ENCODE measurements around the gene PHC2. TPM values are rescaled to one million over a fixed set of nuclear protein-coding genes. Genes with fewer than 3 reads are reported as not detected.

The PHC2 gene
- total RNA-seq, 6 donors from 2014 or later = 103 to 173 (median 129) TPM

DNA sequence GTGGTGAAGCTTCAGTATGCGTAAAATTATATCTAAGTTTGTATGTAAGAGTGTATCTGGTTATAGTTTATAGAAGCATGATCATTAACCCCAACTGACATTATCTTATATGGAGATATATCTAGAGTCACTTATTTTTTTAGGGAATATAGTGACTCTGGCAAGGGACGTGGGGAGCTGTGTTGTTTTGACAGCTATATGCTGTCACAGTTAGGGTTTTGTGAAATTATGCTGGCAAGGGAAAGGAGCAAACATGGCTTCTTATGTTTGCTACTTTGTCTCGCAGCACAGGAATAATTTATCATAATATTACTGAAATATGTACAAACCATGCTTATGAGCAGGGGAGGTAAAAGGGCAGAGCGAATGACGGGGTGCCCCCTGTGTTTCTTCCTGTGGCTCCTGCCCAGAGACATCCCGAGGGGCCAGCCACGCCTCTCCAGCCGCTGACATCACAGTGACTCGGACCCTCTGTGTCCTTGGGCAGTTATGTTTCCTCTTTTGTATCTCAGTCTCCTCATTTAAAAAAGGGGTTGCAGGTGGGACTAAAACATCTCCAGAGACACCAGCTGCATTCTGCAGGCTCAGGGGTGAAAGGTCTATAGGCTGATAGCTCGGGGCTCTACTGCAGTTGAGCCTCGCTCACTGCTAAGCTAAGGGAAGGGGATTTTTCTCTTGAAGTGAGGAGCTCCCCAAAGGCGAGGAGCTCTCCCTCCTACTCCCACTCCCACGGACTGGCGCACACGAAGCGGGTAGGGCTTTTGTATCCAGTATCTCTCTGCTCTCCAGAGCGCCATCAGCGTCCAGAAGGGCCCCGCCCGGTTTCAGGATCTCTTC, 124.9 kb downstream of the PHC2 start:
- 58 to 64% methylated on average over 12 to 20 of the region's 20 CpGs for WGBS, 2 donors
- ATAC-seq (ENCODE audit: low FRiP score in 2 of 2) (no peak), DNase-seq (no peak)
- H3K27me3 ChIP-seq = peaks cover 0 to 10% (median 5%) of the 10 kb centered on the region in 4 donors
- H3K36me3 ChIP-seq = no peaks in the 10 kb centered on the region
- peaks cover 11 to 28% (median 27%) of the 10 kb centered on the region in 4 donors for H3K4me1 ChIP-seq
- no peak for TF ChIP-seq POLR2A (IDR thresholded peaks at IDR 0.05)
- TF ChIP-seq, protein P1, sequence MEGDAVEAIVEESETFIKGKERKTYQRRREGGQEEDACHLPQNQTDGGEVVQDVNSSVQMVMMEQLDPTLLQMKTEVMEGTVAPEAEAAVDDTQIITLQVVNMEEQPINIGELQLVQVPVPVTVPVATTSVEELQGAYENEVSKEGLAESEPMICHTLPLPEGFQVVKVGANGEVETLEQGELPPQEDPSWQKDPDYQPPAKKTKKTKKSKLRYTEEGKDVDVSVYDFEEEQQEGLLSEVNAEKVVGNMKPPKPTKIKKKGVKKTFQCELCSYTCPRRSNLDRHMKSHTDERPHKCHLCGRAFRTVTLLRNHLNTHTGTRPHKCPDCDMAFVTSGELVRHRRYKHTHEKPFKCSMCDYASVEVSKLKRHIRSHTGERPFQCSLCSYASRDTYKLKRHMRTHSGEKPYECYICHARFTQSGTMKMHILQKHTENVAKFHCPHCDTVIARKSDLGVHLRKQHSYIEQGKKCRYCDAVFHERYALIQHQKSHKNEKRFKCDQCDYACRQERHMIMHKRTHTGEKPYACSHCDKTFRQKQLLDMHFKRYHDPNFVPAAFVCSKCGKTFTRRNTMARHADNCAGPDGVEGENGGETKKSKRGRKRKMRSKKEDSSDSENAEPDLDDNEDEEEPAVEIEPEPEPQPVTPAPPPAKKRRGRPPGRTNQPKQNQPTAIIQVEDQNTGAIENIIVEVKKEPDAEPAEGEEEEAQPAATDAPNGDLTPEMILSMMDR (IDR thresholded peaks at IDR 0.05) = no peak
- TF ChIP-seq EP300 (IDR thresholded peaks at IDR 0.05) = no peak
- TF ChIP-seq POLR2AphosphoS5 (IDR thresholded peaks at IDR 0.05) = no peak
- peak overlapping the region in 3 of 4 donors; percentile 6 to 38 (median 36) for H3K4me3 ChIP-seq
- H3K27ac ChIP-seq = no peak overlapping the region
- H3K9me3 ChIP-seq = no peaks in the 10 kb centered on the region

- no peak for DNase-seq
- TF ChIP-seq POLR2AphosphoS5 (IDR thresholded peaks at IDR 0.05) = no peak
- no peak for TF ChIP-seq POLR2A (IDR thresholded peaks at IDR 0.05)
- no peak for TF ChIP-seq EP300 (IDR thresholded peaks at IDR 0.05)
- TF ChIP-seq, protein P1 (IDR thresholded peaks at IDR 0.05) = no peak
- no peak overlapping the region for H3K27ac ChIP-seq
- no peak overlapping the region for H3K4me3 ChIP-seq
- 92% methylated on average over 5 of the region's 5 CpGs for WGBS, 2 donors
- no peaks in the 10 kb centered on the region for H3K9me3 ChIP-seq
- peaks cover 0 to 10% (median 5%) of the 10 kb centered on the region in 4 donors for H3K27me3 ChIP-seq
- H3K4me1 ChIP-seq = peaks cover 19 to 38% (median 36%) of the 10 kb centered on the region in 4 donors
- ATAC-seq (ENCODE audit: low FRiP score in 2 of 2) = no peak
- H3K36me3 ChIP-seq = no peaks in the 10 kb centered on the region
Observed at GRCh38 chr1:33305016-33305415, 125.9 kb downstream of the PHC2 start.

- Histone ChIP-seq H3K36me3 (peaks cover 0 to 11% (median 3%) of the 10 kb centered on the region in 4 donors), H3K27ac (peak overlapping the region in 1 of 4 donors; percentile 7), H3K27me3 (peaks cover 0 to 10% (median 5%) of the 10 kb centered on the region in 4 donors), H3K4me1 (peaks cover 19 to 50% (median 42%) of the 10 kb centered on the region in 4 donors), H3K4me3 (no peak overlapping the region), H3K9me3 (no peaks in the 10 kb centered on the region)
- WGBS, 2 donors = 92 to 93% methylated on average over 1 of the region's 1 CpG
- DNase-seq (peak in 1 of 2 donors; percentile 20), ATAC-seq (ENCODE audit: low FRiP score in 2 of 2) (no peak)
- TF ChIP-seq, protein P1 (IDR thresholded peaks at IDR 0.05) = no peak
- no peak for TF ChIP-seq EP300 (IDR thresholded peaks at IDR 0.05)
- no peak for TF ChIP-seq POLR2A (IDR thresholded peaks at IDR 0.05)
- TF ChIP-seq POLR2AphosphoS5 (IDR thresholded peaks at IDR 0.05) = no peak
Observed at GRCh38 chr1:33302325-33302724, 128.6 kb downstream of the PHC2 start.

- no peaks in the 10 kb centered on the region for H3K9me3 ChIP-seq
- WGBS, 2 donors = 79 to 84% methylated on average over 4 of the region's 4 CpGs
- DNase-seq (peak in 1 of 2 donors; percentile 17), ATAC-seq (ENCODE audit: low FRiP score in 2 of 2) (no peak)
- peaks cover 0 to 11% (median 5%) of the 10 kb centered on the region in 4 donors for H3K36me3 ChIP-seq
- peaks cover 0 to 1% (median under 1%) of the 10 kb centered on the region in 4 donors for H3K27me3 ChIP-seq
- TF ChIP-seq EP300 (IDR thresholded peaks at IDR 0.05) = no peak
- TF ChIP-seq, protein P1 (IDR thresholded peaks at IDR 0.05) = no peak
- peaks cover 10 to 41% (median 34%) of the 10 kb centered on the region in 4 donors for H3K4me1 ChIP-seq
- peak overlapping the region in 2 of 4 donors; percentile 5 to 56 for H3K27ac ChIP-seq
- H3K4me3 ChIP-seq = no peak overlapping the region
Observed at GRCh38 chr1:33301273-33301984, 129.5 kb downstream of the PHC2 start.
